HG03095 (cell line): Measurements from ENCODE around the gene DENND4B.
A peak's percentile ranks its signal among the peaks of the same experiment; 100 is the strongest.
"Not testable (repeated sequence)": the region's sequence is repeated elsewhere in the genome, so short reads cannot be mapped to it uniquely, and the experiment has no call there.

Source experiments
- ATAC-seq: cut with Tn5 transposase; IDR thresholded peaks from one replicate; pipeline ENCODE4 v1.9.1; 2021; ENCODE audit warnings: moderate library complexity; ENCODE audit not compliant: unreplicated experiment

Gene DENND4B, protein sequence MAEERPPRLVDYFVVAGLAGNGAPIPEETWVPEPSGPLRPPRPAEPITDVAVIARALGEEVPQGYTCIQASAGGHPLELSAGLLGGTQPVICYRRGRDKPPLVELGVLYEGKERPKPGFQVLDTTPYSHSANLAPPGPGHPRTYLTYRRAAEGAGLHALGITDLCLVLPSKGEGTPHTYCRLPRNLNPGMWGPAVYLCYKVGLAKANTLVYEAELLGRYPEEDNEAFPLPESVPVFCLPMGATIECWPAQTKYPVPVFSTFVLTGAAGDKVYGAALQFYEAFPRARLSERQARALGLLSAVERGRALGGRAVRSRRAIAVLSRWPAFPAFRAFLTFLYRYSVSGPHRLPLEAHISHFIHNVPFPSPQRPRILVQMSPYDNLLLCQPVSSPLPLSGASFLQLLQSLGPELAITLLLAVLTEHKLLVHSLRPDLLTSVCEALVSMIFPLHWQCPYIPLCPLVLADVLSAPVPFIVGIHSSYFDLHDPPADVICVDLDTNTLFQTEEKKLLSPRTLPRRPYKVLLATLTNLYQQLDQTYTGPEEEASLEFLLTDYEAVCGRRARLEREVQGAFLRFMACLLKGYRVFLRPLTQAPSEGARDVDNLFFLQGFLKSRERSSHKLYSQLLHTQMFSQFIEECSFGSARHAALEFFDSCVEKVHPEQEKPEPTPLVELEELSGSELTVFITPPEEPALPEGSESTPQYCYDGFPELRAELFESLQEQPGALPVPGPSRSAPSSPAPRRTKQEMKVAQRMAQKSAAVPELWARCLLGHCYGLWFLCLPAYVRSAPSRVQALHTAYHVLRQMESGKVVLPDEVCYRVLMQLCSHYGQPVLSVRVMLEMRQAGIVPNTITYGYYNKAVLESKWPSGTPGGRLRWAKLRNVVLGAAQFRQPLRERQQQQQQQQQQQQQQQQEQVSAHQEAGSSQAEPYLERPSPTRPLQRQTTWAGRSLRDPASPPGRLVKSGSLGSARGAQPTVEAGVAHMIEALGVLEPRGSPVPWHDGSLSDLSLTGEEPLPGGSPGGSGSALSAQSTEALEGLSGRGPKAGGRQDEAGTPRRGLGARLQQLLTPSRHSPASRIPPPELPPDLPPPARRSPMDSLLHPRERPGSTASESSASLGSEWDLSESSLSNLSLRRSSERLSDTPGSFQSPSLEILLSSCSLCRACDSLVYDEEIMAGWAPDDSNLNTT (N-terminal part only)

DNA sequence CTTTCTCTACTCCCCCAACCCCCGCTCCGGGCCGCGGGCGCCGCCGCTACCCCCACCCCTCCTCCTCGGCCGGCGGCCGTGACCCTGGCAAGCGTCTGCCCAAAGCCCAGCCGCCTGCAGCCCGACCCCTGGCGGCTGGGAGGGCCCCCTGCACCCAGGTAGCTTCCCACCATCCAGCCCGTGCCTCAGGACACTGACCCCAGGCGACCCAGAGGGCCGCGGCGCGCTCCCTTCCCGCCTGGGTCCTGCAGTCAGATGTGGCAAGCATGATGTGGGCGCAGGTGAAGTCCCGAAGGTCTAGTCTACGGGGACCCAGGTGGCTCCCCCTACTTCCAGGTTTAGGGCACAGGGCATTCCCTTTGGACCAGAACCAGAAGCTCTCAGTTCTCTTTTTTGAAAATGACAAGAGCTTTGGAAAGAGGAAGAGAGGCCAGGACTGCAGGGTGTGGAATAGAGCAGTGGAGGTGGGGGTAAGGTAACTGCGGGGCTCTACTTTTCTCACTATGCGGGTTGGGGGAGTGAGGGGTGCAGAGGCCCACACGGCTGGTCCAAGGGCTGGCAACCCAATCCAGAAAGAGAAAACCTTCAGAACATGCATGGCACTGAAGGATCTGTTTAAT, at the start of gene DENND4B:
Gene DENND4B, minus strand, starts transcription at position 97 of the 620 bp plus-strand sequence. CDS start 2,344 bp downstream, outside the sequence.
- ATAC-seq: peak; percentile 49

DNA sequence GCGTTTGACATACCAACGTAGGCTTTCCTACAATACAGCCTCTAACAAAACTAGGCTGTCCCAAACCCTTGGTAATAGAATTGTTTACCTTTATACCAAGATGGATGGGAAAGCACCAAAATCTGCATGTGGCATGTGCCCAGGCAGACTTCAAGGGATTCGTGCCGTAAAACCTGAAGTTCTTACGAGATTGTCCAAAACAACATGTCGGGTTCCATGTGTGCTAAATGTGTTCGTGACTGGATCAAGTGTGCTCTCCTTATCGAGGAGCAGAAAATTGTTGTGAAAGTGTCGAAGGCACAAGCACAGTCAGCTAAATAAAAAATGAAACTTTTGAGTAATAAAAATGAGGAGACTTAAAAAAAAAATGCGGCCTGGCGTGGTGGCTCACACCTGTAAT, 49.1 kb upstream of the DENND4B start:
- ATAC-seq: no peak

DNA sequence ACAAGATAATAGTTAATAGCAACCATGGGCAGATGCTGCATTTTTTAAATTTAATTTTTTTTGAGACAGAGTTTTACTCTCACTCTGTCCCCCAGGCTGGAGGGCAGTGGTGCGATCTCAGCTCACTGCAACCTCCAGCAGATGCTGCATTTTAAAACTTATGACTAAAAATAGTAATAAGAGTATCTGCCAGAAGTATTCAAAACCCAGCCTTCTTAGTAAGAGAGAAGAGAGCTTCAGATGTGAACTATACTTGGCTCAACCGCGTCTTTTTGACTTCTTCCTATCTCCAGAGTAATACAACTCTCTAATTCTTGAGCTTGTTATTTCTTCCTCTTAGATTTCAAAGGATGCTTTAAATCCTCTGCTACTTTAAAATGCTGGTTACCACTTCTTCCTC, 48.7 kb upstream of the DENND4B start:
- no peak for ATAC-seq

DNA sequence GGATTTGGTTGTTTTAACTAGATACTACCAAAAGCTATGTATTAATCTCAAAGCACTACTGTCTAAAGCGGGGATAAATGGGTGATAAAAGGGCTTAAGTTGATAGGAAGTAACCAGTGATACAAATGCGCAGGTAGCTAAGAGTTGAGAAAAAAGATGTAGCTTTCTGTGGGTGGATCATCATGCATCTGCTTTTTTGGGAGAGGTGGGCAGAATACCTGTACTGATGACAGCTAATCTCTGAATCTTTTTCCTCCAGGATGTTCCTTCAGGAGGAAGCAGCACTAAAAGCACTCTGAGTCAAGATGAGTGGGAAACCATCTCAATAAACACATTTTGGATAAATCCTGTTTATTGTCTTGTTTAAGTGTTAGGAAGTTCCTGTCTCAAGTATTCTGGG, 45.3 kb upstream of the DENND4B start:
- no peak for ATAC-seq

DNA sequence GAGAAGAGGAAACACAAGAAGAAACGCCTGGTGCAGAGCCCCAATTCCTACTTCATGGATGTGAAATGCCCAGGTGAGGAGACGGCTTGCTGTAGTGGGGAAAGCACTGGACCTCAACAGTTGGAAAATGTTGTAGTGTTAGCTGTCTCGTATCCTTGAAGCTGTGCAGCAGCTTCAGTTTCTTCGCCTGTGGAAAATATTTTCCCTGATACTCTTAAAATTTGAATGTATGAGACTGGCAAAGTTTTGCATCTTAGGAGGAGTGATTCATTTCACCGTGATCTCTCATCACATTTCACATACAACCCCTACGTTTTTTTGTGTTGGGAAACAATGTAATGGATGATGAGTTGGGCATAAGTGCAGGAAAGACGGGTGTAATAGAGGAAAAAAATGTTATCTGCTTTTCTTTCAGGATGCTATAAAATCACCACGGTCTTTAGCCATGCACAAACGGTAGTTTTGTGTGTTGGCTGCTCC, 44.7 kb upstream of the DENND4B start:
- no peak for ATAC-seq

DNA sequence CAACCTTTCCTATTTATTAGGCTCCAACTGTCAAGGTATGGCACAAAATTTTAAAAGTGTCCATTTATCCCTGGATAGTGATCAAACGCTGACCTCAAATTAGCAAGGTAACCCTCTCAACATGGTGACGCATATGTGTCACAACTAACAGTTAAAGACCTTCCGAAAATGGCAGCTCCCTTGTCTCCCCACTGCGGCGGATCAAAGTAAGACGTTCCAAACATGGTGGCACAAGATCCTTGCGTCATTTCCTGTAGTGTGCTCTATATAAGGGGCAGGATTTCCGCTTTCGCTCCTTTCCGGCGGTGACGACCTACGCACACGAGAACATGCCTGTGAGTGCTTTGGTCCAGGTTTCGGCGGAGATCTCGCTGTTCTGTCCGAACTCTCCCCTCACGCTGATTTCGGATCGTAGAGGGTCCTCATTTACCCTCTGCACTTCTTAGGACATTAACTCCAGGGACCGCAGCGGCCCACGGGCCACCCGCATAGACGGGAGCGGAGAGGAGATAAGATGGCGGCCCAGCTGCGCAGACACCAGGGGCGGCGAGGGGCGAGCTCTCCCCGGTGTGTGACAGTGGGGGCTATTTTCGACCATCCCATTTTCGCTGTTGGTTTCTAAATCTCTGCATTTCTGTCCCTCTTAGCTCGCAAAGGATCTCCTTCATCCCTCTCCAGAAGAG, 44.1 kb upstream of the DENND4B start, which contains the start of gene RPS27:
Gene RPS27, plus strand, starts transcription at position 295 of the 683 bp plus-strand sequence. Its CDS starts 35 bp downstream, at position 330.
- ATAC-seq: no peak

DNA sequence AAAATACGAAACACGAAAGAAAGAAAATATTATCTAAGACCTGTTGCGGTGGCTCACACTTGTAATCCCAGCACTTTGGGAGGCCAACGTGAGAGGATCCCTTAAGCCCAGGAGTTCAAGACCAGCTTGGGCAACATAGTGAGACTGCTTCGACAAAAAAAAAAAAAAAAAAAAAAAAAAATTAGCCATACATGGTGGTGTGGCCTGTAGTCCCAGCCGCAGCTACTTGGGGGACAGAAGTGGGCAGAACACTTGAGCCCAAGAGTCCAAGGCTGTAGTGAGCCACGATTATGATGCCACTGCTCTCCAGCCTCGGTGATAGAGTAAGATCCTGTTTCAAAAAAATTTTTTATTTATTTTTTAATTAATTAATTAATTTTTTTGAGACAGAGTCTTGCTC, 41.1 kb upstream of the DENND4B start:
- no peak for ATAC-seq

DNA sequence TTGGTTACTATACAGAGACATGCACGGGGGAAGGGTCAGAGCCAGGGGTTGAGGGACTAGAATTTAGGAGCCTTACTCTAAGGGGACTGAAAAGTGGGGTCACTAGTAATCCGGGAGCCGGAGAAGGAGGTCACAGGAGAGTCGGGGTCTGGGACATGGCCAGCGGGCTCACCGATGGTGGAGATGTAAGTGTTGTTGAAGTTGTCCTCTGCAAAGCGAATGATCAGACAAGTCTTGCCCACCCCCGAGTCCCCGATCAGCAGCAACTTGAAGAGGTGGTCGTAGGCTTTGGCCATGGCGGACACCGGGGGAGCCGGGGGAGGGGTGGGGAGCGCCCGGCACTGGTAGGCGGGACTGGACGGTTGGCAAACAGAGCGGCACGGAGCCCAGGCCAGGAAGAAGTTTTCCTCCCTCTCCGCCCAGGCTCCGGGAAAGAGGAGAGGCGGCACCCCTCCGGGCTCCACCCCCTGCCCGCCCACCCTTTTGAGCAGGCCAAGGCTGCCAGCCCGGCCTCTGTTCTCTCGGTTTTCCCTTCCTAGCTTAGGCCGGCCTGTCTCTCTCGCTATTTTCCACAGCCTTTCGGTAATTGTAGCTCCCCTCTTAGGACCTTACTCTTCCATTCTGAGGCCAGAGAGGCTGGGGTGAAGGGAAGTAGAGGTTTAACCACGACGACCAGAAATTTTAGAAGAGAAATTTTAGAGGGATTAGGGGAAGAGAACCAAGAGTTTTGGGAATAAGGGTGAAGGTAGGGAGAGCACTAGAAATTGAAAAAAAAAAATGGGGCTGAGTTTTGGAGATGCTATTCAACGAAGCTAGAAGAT, 39.6 kb upstream of the DENND4B start, which contains the start of gene RAB13:
Gene RAB13, minus strand, starts transcription at position 399 of the 821 bp plus-strand sequence. Its CDS starts 103 bp downstream, at position 296.
- no peak for ATAC-seq

DNA sequence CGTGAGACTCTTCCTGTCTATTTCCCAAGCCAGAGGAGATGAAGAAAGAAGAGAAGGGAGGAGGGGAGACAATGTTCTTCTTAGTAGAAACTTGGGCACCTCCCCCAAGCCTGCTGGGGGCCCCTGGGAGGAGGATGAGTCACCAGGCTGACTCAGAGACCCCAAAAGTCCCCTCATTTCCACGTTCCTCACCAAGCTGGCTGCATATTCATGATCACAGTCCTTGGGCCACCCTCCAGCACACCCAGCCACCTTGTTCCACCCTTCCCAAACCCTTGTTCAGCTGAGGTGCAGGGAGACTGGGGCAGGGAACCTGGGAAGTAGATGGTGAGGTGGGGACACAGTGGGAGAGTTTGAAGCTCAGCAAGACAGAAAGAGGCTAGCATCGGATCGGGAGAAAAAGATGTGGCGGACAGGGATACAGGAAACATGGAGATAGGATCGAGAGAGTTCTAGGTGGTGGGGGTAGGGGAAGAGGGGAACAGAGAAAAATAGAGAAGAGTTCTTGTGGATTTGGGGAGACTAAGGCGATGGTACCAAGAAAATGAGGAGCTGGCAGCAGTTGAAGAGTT, 38.9 kb upstream of the DENND4B start:
- ATAC-seq: no peak

DNA sequence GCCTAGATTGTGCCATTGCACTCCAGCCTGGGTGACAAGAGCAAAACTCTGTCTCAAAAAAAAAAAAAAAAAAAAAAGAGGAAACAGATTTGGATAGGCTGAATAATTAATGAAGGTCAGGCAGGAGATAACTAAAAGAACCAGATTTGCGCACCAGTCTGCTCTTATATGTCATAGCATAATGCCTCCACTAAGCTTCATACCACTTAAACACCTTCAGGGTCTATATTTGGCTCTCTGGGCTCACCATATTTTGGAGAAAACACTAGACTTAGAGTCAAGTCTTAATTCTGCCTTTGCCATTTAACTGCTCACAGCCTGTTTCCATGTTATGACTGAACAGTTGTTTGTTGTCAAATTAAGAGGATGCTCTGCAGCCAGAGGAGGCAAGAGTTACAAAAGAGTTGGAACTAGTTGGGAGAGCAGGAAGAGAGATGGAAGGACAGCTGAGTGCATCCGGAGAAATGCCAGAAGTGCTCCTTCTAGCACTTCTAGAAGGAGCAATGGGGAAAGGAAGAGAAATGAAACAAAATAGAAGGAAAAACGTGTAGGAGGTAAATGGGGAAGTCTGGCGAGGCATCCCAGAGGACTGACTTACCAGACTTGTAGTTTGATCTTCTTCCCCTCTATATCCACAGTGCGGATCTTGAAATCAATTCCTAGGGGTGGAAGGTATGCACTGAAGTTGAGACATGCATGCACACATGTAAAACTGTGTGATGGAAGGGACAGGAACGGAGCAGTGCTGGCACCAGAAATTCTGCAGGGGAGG, 37.8 kb upstream of the DENND4B start:
- no peak for ATAC-seq

DNA sequence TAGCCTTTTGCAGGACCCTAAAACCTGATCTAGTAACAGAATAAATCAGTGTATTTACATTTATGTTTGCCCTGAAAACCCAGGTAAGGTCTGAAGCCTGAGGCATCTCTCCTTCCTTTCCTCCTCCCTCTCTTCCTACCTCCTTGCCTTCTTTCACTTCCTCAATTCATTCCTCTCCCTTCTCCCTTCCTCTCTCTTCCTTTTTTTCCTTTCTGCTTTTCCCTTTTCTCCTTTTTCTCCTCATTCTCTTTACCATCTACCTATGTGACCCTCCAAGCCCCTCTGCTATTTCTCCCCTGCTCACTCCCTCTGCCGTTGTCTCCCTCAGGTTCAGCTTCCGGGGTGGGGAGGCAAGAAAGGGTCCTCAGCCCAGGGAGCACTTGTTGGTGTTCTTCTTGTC, 35.2 kb upstream of the DENND4B start:
- ATAC-seq: not testable (repeated sequence)

DNA sequence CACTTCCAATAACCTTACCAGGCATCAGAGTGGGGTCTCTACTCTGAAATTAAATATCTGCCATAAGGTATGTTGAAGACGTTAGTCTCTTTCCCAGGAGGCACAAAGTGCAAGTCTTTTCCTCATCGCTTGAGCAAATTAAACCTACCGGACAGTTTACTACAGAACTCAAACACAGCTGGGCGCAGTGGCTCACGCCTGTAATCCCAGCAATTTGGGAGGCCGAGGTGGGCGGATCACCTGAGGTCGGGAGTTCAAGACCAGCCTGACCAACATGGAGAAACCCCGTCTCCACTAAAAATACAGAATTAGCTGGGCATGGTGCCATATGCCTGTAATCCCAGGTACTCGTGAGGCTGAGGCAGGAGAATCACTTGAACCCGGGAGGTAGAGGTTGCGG, 32.6 kb upstream of the DENND4B start:
- not testable (repeated sequence) for ATAC-seq

DNA sequence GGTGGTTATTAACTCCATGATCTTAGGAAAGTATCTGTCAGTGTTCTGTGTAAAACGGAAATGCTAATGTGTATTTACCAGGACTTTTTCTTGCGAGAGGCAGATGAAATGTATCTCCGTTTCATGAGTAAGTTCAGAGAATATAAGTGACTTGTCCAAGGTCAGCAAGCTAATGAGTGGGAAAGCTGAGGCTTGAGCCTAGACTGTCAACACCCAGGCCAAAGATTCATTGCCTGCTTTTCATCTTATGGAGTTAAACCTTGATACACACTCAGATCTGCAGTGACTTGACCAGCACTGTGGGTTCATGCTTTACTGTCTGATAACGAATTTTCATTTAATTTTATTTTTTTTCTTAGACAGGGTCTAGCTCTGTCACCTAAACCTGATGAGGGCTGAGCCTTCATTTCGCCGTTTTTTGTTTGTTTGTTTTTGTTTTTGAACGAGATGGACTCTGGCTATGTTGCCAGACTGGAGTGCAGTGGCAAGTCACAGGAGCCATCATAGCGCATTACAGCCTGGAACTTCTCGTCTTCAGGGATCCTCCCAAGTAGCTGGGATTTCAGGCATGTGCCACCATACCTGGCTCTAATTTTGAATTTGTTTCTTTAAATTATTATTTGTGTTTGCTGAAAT, 31.9 kb upstream of the DENND4B start:
- no peak for ATAC-seq

DNA sequence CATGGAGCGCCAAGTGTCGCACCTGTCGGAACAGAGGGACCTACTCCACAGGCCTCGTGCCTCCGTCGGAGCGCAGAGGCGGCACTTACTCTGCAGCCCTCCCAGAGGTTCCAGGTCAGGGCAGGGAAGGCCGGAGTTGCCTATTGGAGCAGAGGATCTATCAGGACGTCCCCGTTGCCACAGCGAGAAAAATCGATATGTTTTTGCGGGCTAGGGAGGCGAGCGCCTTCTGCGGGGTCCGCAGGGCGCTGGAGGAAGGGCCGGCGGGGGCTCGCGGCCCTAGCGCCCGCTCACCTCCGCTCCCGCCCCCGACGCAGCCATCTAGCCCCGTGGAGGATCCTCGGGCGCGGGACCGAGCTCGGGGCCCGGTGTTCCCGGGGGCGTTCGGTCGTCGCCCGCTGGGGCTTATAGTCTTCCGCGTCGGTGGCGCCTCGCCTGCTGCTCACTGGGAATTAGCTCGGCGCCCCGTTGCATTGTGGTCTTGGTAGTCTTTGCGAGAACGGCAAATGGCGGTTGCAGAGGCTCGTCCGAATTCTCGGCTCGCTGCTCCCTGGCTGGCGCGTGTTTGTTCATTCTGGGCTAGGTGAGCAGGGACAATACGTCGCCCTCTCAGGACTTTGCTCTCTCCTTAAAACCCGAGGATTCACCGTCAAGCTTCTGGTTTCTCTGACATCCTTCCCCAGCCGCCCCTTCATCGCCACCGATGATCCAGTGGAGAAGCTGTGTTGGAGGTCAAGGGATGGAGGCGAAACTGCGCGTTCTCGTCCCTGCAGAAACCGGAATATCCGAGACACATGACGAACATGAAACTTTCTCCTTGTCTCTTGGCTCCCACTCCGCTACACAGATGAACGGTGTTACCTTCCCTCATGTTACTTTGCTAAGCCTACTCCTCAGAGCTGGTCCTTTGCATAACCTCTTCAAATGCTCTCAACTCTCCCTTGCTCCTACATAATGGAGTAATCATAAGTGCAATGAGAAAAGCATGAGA, 31.0 kb upstream of the DENND4B start, which contains the start of gene JTB:
Gene JTB, minus strand, starts transcription at position 425 of the 991 bp plus-strand sequence. Its CDS starts 422 bp downstream, at position 3.
- ATAC-seq: peak; percentile 70

DNA sequence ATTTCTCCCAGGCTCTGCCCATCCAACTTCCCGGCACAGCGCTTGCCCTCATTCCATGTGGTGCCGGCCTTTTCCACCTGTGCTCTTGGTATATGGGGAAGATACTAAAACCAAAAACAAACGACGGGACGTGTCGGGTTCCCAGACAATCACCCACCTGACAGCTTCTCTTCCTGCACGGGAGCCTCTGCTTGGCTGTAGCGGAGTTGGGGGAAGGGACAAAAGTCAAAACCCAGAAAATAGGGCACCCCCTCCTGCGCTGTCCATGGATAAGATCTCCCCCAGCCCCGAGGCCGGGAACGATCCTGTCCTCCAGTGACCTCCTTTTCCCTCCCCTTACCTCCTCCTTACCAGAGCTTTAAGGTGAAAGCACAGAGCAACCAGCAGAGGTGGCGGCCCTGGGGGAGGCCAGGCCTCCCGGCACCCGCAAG, 30.3 kb upstream of the DENND4B start:
- ATAC-seq: no peak

DNA sequence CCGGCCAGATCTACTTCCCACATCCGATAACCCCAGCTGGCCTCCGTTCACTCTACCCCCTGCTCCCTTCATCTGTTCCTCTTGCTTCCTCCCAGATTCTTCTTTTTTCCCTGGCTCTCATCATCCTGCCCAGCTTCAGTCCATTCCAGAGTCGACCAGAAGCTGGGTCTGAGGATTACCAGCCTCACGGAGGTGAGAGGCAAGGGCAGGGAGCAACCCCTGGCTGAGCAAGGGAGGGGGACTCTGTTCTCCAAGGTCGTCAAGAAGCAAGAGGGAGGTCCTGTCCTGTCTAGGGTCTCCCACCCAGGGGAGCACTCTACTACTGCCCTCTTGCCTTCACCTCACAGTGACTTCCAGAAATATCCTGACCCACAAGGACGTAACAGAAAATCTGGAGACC, 27.0 kb upstream of the DENND4B start:
- no peak for ATAC-seq
